IPS-18a (cell line): ENCODE data around the gene ANKRD60.

Experiments
- H3K27ac ChIP-seq: one replicate; pipeline ENCODE4 v1.5.1; 2013; ENCODE audit warnings: low read length
- H3K27me3 ChIP-seq: one replicate; pipeline ENCODE4 v1.6.1; 2013; ENCODE audit warnings: mild to moderate bottlenecking, low read length; ENCODE audit not compliant: control insufficient read depth, insufficient read depth
- H3K36me3 ChIP-seq: one replicate; pipeline ENCODE4 v1.6.1; 2013; ENCODE audit warnings: low read depth, low read length; ENCODE audit not compliant: control insufficient read depth
- H3K4me1 ChIP-seq: one replicate; pipeline ENCODE4 v1.6.1; 2013; ENCODE audit warnings: low read depth, low read length; ENCODE audit not compliant: control insufficient read depth
- H3K4me3 ChIP-seq: one replicate; pipeline ENCODE4 v1.5.1; 2013; ENCODE audit warnings: low read length
- H3K9ac ChIP-seq: one replicate; pipeline ENCODE4 v1.6.1; 2013; ENCODE audit warnings: mild to moderate bottlenecking, low read length, moderate library complexity
- H3K9me3 ChIP-seq: one replicate; pipeline ENCODE4 v1.6.1; 2013; ENCODE audit warnings: low read depth, low read length; ENCODE audit not compliant: control insufficient read depth

The ANKRD60 gene

DNA sequence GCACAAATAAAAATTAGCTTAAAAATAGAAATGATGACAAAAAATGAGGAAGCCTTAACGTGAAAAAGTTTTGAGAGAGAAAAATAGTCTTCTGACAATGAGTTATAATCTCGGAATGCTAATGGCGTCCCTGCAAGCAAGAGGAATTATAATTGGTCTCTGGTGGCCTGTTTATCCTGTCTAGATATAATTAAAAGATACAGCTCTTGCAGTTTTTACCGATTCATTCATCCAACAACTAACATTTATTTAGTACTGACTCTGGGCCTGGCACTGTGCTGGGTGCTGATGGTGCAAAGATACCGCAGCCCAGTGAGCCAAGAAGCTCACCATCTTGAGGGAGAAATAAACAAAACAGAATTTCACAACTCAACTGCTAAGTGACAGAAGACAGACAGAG, 31.6 kb upstream of the ANKRD60 start:
- Histone ChIP-seq H3K27ac (no peak overlapping the region), H3K36me3 (no peaks in the 10 kb centered on the region), H3K4me3 (no peak overlapping the region), H3K27me3 (no peaks in the 10 kb centered on the region), H3K4me1 (peaks cover 5% of the 10 kb centered on the region), H3K9me3 (no peaks in the 10 kb centered on the region), H3K9ac (no peak overlapping the region)

DNA sequence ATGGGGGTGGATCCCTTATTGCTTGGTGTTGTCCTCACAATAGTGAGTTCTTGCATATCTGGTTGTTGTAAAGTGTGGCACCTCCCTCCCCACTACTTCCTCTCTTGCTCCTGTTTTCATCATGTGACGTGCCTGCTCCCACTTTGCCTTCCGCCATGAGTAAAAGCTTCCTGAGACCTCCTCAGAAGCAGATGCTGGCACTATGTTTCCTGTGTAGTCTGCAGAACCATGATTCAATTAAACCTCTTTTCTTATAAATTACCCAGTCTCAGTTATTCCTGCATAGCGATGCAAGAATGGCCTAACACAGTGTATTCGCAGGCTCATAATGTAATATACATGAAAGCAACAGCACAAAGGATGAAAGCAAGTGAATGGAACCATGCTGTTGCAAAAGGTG, 28.4 kb upstream of the ANKRD60 start:
- H3K4me1 ChIP-seq = peaks cover 5% of the 10 kb centered on the region
- no peak overlapping the region for H3K9ac ChIP-seq
- H3K27me3 ChIP-seq = no peaks in the 10 kb centered on the region
- H3K27ac ChIP-seq = no peak overlapping the region
- no peak overlapping the region for H3K4me3 ChIP-seq
- no peaks in the 10 kb centered on the region for H3K36me3 ChIP-seq
- H3K9me3 ChIP-seq = no peaks in the 10 kb centered on the region

DNA sequence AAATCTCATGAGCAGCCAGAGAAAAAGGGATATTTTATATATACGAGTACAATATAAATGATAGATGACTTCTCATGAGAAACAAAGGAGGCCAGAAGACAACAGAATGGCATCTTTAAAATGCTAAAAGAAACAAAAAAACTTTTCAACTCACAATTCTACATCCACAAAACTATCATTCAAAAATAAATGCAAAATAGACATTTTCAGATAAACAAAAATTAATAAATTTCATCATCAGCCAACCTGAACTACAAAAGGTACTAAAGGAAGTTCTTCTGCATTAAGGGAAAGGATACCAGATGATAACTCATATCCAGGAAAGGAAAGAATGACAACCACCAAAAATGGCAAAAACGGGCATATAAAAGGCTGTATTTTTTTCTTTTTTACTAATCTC, 27.9 kb upstream of the ANKRD60 start:
- H3K27ac ChIP-seq = no peak overlapping the region
- no peak overlapping the region for H3K4me3 ChIP-seq
- H3K27me3 ChIP-seq = no peaks in the 10 kb centered on the region
- no peak overlapping the region for H3K9ac ChIP-seq
- no peaks in the 10 kb centered on the region for H3K9me3 ChIP-seq
- no peaks in the 10 kb centered on the region for H3K36me3 ChIP-seq
- peaks cover 5% of the 10 kb centered on the region for H3K4me1 ChIP-seq

DNA sequence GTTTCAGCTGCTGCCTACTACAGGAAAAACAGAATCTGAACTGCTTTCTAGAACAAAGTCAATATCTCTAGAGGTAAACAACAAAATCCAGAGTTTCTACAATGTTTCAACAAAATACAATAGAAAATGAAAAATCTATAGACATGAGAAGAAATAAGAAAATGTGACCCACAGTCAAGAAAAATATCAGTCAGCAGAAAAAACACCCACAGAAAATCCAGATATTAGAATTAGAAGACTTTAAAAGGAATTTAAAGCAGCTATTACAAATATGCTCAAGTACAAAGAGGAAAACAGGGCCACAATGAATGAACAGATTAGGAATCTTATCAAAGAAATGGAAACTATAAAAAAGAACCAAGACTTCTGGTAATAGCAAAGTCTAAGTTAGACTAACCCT, 26.4 kb upstream of the ANKRD60 start:
- H3K9ac ChIP-seq = no peak overlapping the region
- no peak overlapping the region for H3K4me3 ChIP-seq
- H3K27ac ChIP-seq = no peak overlapping the region
- no peaks in the 10 kb centered on the region for H3K36me3 ChIP-seq
- H3K4me1 ChIP-seq = peaks cover 5% of the 10 kb centered on the region
- H3K27me3 ChIP-seq = no peaks in the 10 kb centered on the region
- H3K9me3 ChIP-seq = no peaks in the 10 kb centered on the region

DNA sequence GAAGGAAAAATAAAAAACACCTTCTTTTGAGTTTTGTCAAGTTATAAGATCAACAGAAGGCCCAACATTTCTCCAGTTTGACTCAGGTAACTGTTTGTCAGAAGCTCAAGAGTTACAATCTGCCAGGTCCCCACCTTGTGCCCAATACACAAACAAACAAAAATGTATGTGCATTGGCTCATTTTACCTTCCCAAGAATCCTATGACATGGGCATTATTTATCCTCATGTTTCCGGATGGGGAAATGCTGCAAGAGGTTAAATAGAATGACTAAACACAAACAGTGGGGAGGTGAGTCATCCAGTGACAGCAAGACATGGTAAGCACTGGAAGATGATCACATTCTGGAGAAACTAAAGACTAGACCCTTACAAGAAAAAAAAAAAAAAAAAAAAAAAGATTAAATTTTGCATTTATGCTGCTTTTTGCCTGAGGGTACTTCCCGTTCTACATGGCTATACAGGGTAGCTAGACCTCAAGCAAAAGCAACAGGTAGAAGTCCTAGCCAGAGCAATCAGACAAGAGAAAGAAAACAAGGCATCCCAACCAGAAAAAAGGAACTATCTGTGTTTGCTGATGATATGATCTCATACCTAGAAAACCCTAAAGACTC, 23.6 kb upstream of the ANKRD60 start:
- Histone ChIP-seq H3K4me3 (no peak overlapping the region), H3K9ac (no peak overlapping the region)

DNA sequence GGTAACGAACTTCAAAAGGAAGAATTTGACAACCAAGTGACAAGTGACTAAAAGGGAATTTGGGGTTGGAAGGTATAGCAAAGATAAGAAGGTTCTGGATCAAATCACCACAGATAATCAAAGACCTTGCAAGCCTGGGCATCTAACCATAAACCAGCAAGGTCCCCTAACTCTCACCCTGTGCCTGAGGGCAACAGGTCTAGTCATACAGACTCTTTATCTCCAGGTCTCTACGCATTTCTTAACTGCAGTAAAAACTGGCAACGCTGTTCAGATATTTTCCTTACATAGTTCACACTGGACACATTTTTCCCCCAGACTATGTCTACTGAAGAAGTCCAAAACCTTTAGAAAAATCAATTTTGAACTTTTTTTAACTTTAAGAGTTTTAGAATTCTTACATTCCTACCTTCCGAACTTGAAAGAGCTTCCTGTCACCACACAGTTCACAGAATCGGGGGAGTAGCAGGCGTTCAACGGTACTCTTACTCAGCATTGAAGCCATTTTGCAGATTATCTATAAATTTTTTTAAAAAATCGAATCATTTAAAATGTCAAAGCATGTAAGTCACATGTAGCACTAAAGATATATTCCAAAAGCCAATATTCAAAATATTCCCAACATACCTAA, 23.0 kb upstream of the ANKRD60 start:
- H3K4me3 ChIP-seq = no peak overlapping the region
- no peaks in the 10 kb centered on the region for H3K27me3 ChIP-seq
- no peak overlapping the region for H3K27ac ChIP-seq
- no peak overlapping the region for H3K9ac ChIP-seq
- H3K4me1 ChIP-seq = no peaks in the 10 kb centered on the region
- H3K9me3 ChIP-seq = no peaks in the 10 kb centered on the region
- H3K36me3 ChIP-seq = peaks cover 4% of the 10 kb centered on the region

More for the DNA sequence above, 23.6 kb upstream of the ANKRD60 start:
- H3K36me3 ChIP-seq = peaks cover 3% of the 10 kb centered on the region
- no peak overlapping the region for H3K27ac ChIP-seq
- H3K9me3 ChIP-seq = no peaks in the 10 kb centered on the region
- no peaks in the 10 kb centered on the region for H3K4me1 ChIP-seq
- no peaks in the 10 kb centered on the region for H3K27me3 ChIP-seq

DNA sequence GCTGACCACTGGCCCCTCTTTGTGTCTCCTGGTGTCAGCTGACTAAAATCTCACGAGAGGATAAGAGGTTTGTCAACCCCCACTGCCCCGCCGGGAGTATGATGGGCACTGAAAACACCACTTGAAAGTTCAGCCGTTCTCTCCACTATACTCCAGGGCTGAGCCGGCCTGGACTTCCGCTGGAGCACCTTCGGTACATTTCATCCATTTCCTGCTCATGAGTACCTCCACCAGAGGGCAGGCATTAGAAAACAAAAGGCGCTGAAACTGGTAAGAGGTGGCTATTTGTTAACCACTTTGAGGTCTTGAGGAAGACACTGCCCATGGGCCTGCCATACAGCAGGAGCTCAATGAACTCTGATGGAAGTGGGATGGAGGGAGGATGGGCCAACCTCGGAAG, 17.9 kb upstream of the ANKRD60 start:
- Histone ChIP-seq H3K36me3 (peaks cover 24% of the 10 kb centered on the region), H3K27me3 (no peaks in the 10 kb centered on the region), H3K9me3 (no peaks in the 10 kb centered on the region), H3K4me1 (no peaks in the 10 kb centered on the region), H3K9ac (no peak overlapping the region), H3K27ac (no peak overlapping the region), H3K4me3 (no peak overlapping the region)

DNA sequence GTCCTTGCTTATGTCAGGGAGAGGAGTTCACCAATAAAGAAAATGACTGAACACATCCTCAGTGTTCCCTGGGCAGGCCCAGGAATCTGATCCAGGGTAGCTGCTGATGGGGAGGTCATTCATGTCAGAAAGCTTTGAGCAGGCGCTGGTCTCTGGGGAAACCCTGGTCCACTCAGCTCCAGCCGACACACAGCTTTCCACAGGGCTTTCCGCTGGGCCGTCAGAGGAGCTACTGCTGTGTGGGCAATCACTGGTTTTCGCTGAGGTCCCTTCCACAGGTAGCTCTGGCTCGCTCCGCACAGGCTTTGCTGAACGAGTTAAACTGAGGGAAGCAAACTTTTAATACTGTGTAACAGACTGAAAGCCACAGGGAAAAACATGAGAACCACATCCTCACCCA, 17.5 kb upstream of the ANKRD60 start:
- peaks cover 24% of the 10 kb centered on the region for H3K36me3 ChIP-seq
- no peak overlapping the region for H3K4me3 ChIP-seq
- no peaks in the 10 kb centered on the region for H3K9me3 ChIP-seq
- H3K27me3 ChIP-seq = no peaks in the 10 kb centered on the region
- H3K4me1 ChIP-seq = no peaks in the 10 kb centered on the region
- no peak overlapping the region for H3K9ac ChIP-seq
- no peak overlapping the region for H3K27ac ChIP-seq

DNA sequence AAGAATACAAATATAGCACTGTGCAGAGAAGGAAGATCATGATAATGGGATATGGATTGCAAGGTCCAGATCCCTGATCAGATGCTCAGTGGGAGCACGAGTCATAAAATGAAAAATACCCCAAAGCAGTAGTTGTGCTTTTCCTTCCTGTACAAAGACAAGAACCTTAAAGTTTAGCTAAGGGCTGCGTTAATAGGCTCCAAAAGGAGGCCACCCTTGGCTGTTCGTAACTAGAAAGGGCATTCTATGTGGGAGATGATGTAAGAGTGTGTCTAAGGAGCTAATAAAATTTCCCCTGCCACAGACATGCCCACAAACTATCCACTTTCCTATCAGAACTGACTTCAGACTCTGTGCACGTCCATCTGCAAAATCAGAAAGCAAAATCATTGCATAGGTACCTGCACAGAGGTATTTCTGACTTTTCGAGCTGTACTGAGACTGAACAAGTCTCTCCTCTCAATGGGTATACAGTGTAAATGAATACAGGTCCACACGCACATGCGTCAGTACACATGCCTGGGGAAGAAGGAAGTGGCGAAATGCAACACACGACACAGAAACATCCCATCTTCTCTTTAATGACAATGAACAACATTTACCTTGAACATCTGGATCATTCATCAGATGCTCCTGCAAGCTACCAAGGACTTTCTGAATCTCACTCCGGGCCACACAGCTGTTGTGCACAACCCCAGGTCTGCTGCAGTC, 16.9 kb upstream of the ANKRD60 start:
- no peak overlapping the region for H3K9ac ChIP-seq
- no peaks in the 10 kb centered on the region for H3K27me3 ChIP-seq
- H3K27ac ChIP-seq = no peak overlapping the region
- no peaks in the 10 kb centered on the region for H3K9me3 ChIP-seq
- no peaks in the 10 kb centered on the region for H3K4me1 ChIP-seq
- peaks cover 24% of the 10 kb centered on the region for H3K36me3 ChIP-seq
- H3K4me3 ChIP-seq = no peak overlapping the region

DNA sequence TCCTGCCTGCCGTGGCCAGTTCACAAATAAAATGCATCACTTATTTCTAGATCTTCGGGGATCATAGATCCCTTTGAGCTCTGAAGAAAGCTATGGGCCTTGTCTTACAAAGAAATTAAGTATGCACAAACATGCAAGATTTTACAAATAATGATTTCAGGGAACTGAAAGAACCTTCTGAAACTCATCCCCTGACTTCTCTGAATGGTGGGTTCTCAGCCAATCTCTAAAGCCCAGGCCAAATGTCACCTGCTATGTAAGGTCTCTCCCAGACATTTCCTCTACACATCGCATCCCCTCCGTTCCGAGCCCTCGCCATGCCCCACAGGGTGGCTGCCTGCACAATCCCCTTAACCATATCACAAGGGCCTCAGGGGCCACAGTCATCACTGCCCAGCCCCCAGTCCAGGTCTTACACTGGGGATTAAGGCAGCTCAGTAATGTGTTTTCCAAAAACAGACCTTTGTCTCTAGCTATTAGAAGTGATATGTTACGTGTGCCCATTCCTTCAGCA, 16.1 kb upstream of the ANKRD60 start:
- H3K9me3 ChIP-seq = no peaks in the 10 kb centered on the region
- H3K4me1 ChIP-seq = no peaks in the 10 kb centered on the region
- peaks cover 24% of the 10 kb centered on the region for H3K36me3 ChIP-seq
- H3K4me3 ChIP-seq = no peak overlapping the region
- no peak overlapping the region for H3K9ac ChIP-seq
- H3K27ac ChIP-seq = no peak overlapping the region
- H3K27me3 ChIP-seq = no peaks in the 10 kb centered on the region

DNA sequence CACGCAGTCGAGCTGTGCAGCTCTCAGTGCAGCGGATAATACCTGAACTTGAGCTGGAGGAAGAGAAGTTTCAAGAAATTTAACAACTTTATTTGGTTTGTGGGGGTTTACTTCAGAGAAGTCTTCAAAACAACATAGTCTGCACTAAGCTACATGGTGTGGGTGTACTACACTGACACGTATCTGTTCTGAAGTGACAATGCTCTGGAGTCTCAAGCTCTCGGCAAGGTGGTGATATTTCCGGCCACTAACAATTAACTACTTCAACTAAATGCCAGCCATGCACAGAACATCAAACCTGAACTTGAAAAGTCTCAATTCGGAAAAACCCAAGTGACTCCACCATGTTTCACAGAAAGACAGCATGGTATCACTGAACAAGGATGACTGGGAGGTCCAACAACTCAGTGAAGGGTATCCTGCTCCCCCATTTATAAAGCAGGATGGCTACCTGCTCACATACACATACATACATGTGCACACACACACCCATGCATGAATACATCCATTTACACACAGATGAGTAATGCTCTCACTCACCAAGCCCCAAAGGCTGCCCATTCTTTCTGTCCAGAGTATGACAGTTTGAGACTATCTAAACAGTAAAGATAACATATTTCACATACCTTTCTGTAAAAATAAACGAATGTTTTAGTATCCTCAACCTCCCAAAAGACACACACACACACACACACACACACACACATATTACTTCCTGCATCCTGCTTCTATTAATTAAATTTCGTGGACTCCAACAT, 15.4 kb upstream of the ANKRD60 start:
- Histone ChIP-seq H3K4me1 (no peaks in the 10 kb centered on the region), H3K9me3 (no peaks in the 10 kb centered on the region), H3K27me3 (no peaks in the 10 kb centered on the region), H3K36me3 (peaks cover 24% of the 10 kb centered on the region), H3K4me3 (no peak overlapping the region), H3K27ac (no peak overlapping the region), H3K9ac (no peak overlapping the region)
